WI38 (cell line): Measurements from ENCODE around the gene AQP12B.

Source experiments
- H3K4me3 ChIP-seq: 2 replicates; pipeline ENCODE4 v1.5.1; 2011; ENCODE audit warnings: low read depth, mild to moderate bottlenecking, control low read depth, low read length
- CTCF ChIP-seq: IDR thresholded peaks from 2 replicates; pipeline ENCODE4 v1.5.1; 2012; ENCODE audit warnings: low read depth, mild to moderate bottlenecking, control low read depth, low read length

The AQP12B gene

GRCh38 chr2:240645346-240645745 is 37.3 kb downstream of the AQP12B start:
- no peak overlapping the region for H3K4me3 ChIP-seq
- no peak for TF ChIP-seq CTCF

GRCh38 chr2:240644859-240645301 is 37.8 kb downstream of the AQP12B start:
- H3K4me3 ChIP-seq, result no peak overlapping the region
- TF ChIP-seq CTCF, result no peak

- no peak for TF ChIP-seq CTCF
- no peak overlapping the region for H3K4me3 ChIP-seq
Measured at GRCh38 chr2:240644171-240644651, 38.5 kb downstream of the AQP12B start.

- no peak for TF ChIP-seq CTCF
- no peak overlapping the region for H3K4me3 ChIP-seq
Measured at GRCh38 chr2:240643811-240644150, 38.9 kb downstream of the AQP12B start.

- no peak for TF ChIP-seq CTCF
- H3K4me3 ChIP-seq, result no peak overlapping the region
Measured at GRCh38 chr2:240643093-240643810, 39.4 kb downstream of the AQP12B start.

GRCh38 chr2:240642806-240643092 is 39.9 kb downstream of the AQP12B start:
- TF ChIP-seq CTCF, result no peak
- H3K4me3 ChIP-seq, result no peak overlapping the region

GRCh38 chr2:240642061-240642805 is 40.5 kb downstream of the AQP12B start:
- no peak overlapping the region for H3K4me3 ChIP-seq
- no peak for TF ChIP-seq CTCF
